Osteoblast (primary cell): ENCODE measurements around the gene STAT5B. TPM values are rescaled to one million over a fixed set of nuclear protein-coding genes. Genes with fewer than 3 reads are reported as not detected.
"Not testable (repeated sequence)": the region's sequence is repeated elsewhere in the genome, so short reads cannot be mapped to it uniquely, and the experiment has no call there.

ENCODE experiments used
- DNase-seq: peaks from one replicate; pipeline ENCODE4 v3.0.0; 2011; ENCODE audit warnings: low spot score, mixed read lengths; ENCODE audit not compliant: insufficient read length; ENCODE audit errors: missing footprints
- H2AFZ ChIP-seq: 2 replicates; pipeline ENCODE4 v1.6.0; 2011; ENCODE audit warnings: mild to moderate bottlenecking, low read length
- H3K27ac ChIP-seq: 2 replicates; pipeline ENCODE4 v1.5.1; 2011; ENCODE audit warnings: mild to moderate bottlenecking, low read depth, low read length, moderate library complexity
- H3K27me3 ChIP-seq: 2 replicates; pipeline ENCODE4 v1.6.0; 2012; ENCODE audit warnings: mild to moderate bottlenecking, control low read depth, inconsistent platforms, low read length, moderate library complexity; ENCODE audit not compliant: insufficient read depth
- H3K36me3 ChIP-seq: 2 replicates; pipeline ENCODE4 v1.5.1; 2011; ENCODE audit warnings: mild to moderate bottlenecking, low read length, control low read depth, moderate library complexity; ENCODE audit not compliant: insufficient read depth
- H3K4me1 ChIP-seq: 2 replicates; pipeline ENCODE4 v1.5.1; 2011; ENCODE audit warnings: mild to moderate bottlenecking, low read length, control low read depth, moderate library complexity; ENCODE audit not compliant: insufficient read depth
- H3K4me2 ChIP-seq: 2 replicates; pipeline ENCODE4 v1.6.0; 2011; ENCODE audit warnings: mild to moderate bottlenecking, low read length; ENCODE audit not compliant: insufficient read depth
- H3K4me3 ChIP-seq: fragments of 200-600 bp; sonication (generic); 3 replicates; pipeline ENCODE4 v1.5.1; 2012; ENCODE audit warnings: mild to moderate bottlenecking, low read length, inconsistent platforms; ENCODE audit not compliant: insufficient read depth
- H3K79me2 ChIP-seq: 2 replicates; pipeline ENCODE4 v1.6.0; 2012; ENCODE audit warnings: mild to moderate bottlenecking, low read length, control low read depth, inconsistent platforms; ENCODE audit not compliant: insufficient read depth
- H3K9me3 ChIP-seq: 2 replicates; pipeline ENCODE4 v1.5.1; 2011; ENCODE audit warnings: low read depth, low read length, control low read depth
- H4K20me1 ChIP-seq: 2 replicates; pipeline ENCODE4 v1.6.0; 2012; ENCODE audit warnings: mild to moderate bottlenecking, low read length, control low read depth; ENCODE audit not compliant: insufficient read depth
- CTCF ChIP-seq: IDR thresholded peaks from 2 replicates; pipeline ENCODE4 v1.5.1; 2011; ENCODE audit warnings: mild to moderate bottlenecking, low read depth, low read length, moderate library complexity; ENCODE audit errors: extremely low read depth
- total RNA-seq: library from RNA; depleted of rRNA; stranded (reverse); fragments of >200 nt; gene quantifications from 2 replicates; pipeline ENCODE4 v1.2.3, GENCODE V29; 2012

STAT5B gene
- total RNA-seq, 1 donor, result 22.8 TPM

GRCh38 chr17:42303694-42304093 is 27.5 kb upstream of the STAT5B start:
- no peaks in the 10 kb centered on the region for H4K20me1 ChIP-seq
- peak; percentile 60 for DNase-seq
- no peak overlapping the region for H3K4me2 ChIP-seq
- H3K4me1 ChIP-seq, result no peaks in the 10 kb centered on the region
- H3K79me2 ChIP-seq, result no peaks in the 10 kb centered on the region
- no peak overlapping the region for H2AFZ ChIP-seq
- H3K27ac ChIP-seq, result no peak overlapping the region
- H3K9me3 ChIP-seq, result no peaks in the 10 kb centered on the region
- H3K36me3 ChIP-seq, result peaks cover 7% of the 10 kb centered on the region
- H3K4me3 ChIP-seq, result no peak overlapping the region
- no peak for TF ChIP-seq CTCF
- no peaks in the 10 kb centered on the region for H3K27me3 ChIP-seq

DNA sequence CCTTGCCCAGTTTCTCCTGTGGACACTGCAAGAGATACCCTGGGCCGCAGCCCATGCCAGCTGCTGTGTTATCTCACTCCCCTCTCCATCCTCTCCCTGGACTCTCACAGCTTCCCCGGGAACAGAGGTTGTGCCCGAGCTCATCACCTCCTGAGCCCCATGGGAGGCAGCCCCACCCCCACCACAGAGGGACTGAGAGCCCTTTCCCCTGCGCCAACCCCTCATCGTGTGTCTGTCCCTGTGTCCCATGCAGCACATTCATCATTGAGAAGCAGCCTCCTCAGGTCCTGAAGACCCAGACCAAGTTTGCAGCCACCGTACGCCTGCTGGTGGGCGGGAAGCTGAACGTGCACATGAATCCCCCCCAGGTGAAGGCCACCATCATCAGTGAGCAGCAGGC is 24.8 kb upstream of the STAT5B start:
- H3K27me3 ChIP-seq, result no peaks in the 10 kb centered on the region
- no peak overlapping the region for H3K4me2 ChIP-seq
- H2AFZ ChIP-seq, result no peak overlapping the region
- no peak overlapping the region for H3K27ac ChIP-seq
- H3K79me2 ChIP-seq, result no peaks in the 10 kb centered on the region
- no peak for TF ChIP-seq CTCF
- H4K20me1 ChIP-seq, result no peaks in the 10 kb centered on the region
- H3K4me3 ChIP-seq, result no peak overlapping the region
- DNase-seq, result peak; percentile 26
- H3K4me1 ChIP-seq, result no peaks in the 10 kb centered on the region
- H3K9me3 ChIP-seq, result no peaks in the 10 kb centered on the region
- peaks cover 10% of the 10 kb centered on the region for H3K36me3 ChIP-seq

DNA sequence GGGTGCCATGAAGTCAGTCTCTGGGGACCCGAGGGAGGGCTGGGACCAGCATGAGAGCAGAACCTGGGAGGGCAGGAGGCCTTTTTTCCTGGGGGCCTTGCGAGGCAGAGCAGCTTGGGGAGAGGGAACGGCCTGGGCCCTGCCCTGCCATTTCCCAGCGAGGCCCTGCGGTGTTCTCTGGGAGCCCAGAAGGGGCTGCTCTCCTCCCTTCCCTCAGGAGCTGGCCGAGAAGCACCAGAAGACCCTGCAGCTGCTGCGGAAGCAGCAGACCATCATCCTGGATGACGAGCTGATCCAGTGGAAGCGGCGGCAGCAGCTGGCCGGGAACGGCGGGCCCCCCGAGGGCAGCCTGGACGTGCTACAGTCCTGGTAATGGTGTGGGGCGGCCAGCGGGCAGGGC is 23.7 kb upstream of the STAT5B start:
- H3K9me3 ChIP-seq, H3K27ac ChIP-seq, H3K4me2 ChIP-seq, DNase-seq, H3K4me1 ChIP-seq, H2AFZ ChIP-seq, H3K27me3 ChIP-seq, H4K20me1 ChIP-seq, H3K4me3 ChIP-seq, H3K79me2 ChIP-seq: not testable (repeated sequence)
- H3K36me3 ChIP-seq, result peaks cover 14% of the 10 kb centered on the region

DNA sequence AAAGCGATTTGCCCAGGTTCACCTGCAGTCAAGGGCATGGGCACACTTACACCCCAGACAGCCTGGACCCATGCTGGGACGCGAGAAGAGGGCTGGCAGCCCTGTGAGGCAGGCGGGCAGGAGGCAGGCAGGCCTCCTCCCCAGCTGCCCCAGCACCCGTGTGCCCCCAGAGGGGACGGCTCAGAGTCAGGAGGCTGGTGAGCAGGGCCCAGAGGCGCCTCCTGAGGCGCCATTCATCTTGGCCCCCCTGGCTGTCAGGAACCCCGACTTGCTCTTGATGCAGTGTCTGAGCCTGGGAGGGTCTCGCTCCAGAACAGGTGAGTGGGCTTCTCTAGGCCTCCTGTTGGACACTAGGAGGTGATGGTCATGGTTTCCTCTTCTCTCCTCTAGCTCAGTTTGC is 23.2 kb upstream of the STAT5B start:
- not testable (repeated sequence) for H3K27ac ChIP-seq, H3K27me3 ChIP-seq, H3K4me1 ChIP-seq, H3K9me3 ChIP-seq, H3K79me2 ChIP-seq, H3K4me2 ChIP-seq, H4K20me1 ChIP-seq, H2AFZ ChIP-seq, H3K4me3 ChIP-seq
- peaks cover 14% of the 10 kb centered on the region for H3K36me3 ChIP-seq
- peak; percentile 6 for DNase-seq

GRCh38 chr17:42297775-42298174 is 21.6 kb upstream of the STAT5B start:
- H3K4me2 ChIP-seq, H4K20me1 ChIP-seq, H2AFZ ChIP-seq, H3K4me3 ChIP-seq, H3K4me1 ChIP-seq, H3K27ac ChIP-seq, DNase-seq, H3K79me2 ChIP-seq, H3K27me3 ChIP-seq, H3K9me3 ChIP-seq: not testable (repeated sequence)
- H3K36me3 ChIP-seq, result peaks cover 14% of the 10 kb centered on the region
